Measurements from ENCODE around the gene PIK3CB. TPM values are rescaled to one million over a fixed set of nuclear protein-coding genes. Genes with fewer than 3 reads are reported as not detected.
"Not testable (repeated sequence)": the region's sequence is repeated elsewhere in the genome, so short reads cannot be mapped to it uniquely, and the experiment has no call there.

PIK3CB gene
- total RNA-seq, 1 donor from 2014 or later, result 30.7 TPM

- DNase-seq (no peak), ATAC-seq (ENCODE audit: poor library complexity) (no peak)
- intact Hi-C loops (cut with DNase I), result no loop called here
Measured at GRCh38 chr3:138849222-138849940, 14.7 kb upstream of the PIK3CB start.

DNA sequence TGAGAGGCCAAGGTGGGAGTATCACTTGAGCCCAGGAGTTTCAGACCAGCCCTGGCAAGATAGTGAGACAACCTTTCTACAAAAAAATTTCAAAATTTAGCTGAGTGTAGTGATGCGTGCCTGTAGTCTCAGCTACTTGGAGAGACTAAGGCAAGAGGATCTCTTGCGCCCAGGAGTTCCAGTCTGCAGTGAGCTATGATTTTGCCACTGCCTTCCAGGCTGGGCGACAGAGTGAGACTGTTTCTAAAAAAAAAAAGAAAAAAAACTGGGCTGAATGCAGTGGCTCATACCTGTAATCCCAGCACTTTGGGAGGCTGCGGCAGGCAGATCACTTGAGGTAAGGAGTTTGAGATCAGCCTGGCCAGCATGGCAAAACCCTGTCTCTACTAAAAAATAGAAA is 14.0 kb upstream of the PIK3CB start:
- intact Hi-C loops (cut with DNase I), result no loop called here
- ATAC-seq (ENCODE audit: poor library complexity) (no peak), DNase-seq (no peak)

GRCh38 chr3:138846824-138847223 is 12.1 kb upstream of the PIK3CB start:
- DNase-seq; intact Hi-C loops (cut with DNase I): not testable (repeated sequence)

GRCh38 chr3:138846262-138846791 is 11.6 kb upstream of the PIK3CB start:
- intact Hi-C loops (cut with DNase I), result no loop called here
- ATAC-seq (ENCODE audit: poor library complexity) (no peak), DNase-seq (no peak)

More at GRCh38 chr3:138846824-138847223, 12.1 kb upstream of the PIK3CB start:
- not testable (repeated sequence) for ATAC-seq (ENCODE audit: poor library complexity)

DNA sequence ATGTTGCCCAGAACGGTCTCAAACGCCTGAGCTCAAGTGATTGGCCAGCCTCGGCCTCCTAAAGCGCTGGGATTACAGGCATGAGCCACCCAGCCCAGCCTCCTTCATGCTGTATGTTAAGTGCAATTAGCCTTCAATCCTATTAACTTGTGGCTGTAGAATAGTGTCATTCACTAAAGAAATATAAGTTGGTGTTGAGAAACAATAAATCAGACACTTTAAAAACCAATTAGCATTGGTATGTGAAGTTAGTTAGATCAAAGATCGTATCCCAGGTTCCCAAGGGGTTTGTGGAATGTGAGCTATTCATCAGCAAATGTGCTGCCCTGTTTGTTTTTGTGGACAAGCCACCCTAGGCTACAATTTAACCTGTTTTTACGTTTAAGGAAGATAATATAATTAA is 11.0 kb upstream of the PIK3CB start:
- no peak for DNase-seq
- no peak for ATAC-seq (ENCODE audit: poor library complexity)
- intact Hi-C loops (cut with DNase I), result no loop called here

DNA sequence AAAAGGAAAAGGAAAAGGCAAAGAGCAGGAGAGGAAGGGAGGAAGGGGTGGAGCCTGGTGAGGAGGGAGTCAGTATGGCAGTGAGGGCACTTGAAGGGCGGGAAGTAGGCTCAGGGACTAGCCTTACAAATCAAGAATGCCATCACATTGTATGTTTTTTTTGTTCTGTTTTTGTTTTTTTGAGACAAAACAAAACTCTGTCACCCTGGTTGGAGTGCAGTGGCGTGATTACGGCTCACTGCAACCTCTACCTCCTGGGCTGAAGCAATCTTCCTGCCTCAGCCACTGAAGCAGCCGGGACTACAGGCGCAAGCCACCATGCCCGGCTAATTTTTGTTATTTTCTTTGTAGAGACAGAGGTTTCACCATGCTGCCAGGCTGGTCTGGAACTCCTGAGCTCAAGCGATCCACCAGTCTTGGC is 10.5 kb upstream of the PIK3CB start:
- intact Hi-C loops (cut with DNase I), result no loop called here
- no peak for DNase-seq
- no peak for ATAC-seq (ENCODE audit: poor library complexity)

- intact Hi-C loops (cut with DNase I), result no loop called here
- ATAC-seq (ENCODE audit: poor library complexity), result no peak
Measured at GRCh38 chr3:138842483-138843188, 7.9 kb upstream of the PIK3CB start.

DNA sequence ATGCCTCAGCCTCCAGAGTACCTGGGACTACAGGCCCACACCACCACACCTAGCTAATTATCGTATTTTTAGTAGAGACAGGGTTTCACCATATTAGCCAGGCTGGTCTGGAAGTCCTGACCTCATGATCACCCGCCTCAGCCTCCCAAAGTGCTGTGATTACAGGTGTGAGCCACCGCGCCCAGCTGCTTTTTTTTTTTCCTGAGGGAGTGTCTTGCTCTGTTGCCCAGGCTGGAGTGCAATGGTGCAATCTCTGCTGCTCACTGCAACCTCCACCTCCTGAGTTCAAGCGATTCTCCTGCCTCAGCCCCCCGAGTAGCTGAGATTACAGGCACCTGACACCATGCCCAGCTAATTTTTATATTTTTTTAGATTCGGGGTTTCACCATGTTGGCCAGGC is 3.7 kb upstream of the PIK3CB start:
- intact Hi-C loops (cut with DNase I), result loop anchor here (5.0 to 10.0 kb wide), 2 partner anchors 74 to 144 kb away; no protein-coding TSS in a partner anchor

More at GRCh38 chr3:138842483-138843188, 7.9 kb upstream of the PIK3CB start:
- no peak for DNase-seq

GRCh38 chr3:138835846-138836245 is 1.1 kb upstream of the PIK3CB start:
- DNase-seq; ATAC-seq (ENCODE audit: poor library complexity): not testable (repeated sequence)
- intact Hi-C loops (cut with DNase I), result loop anchor here (5.0 to 10.0 kb wide), 2 partner anchors 76 to 141 kb away; no protein-coding TSS in a partner anchor

More for the DNA sequence above, 3.7 kb upstream of the PIK3CB start:
- not testable (repeated sequence) for ATAC-seq (ENCODE audit: poor library complexity); DNase-seq

GRCh38 chr3:138835397-138835757 is 649 bp upstream of the PIK3CB start:
- ATAC-seq (ENCODE audit: poor library complexity) (no peak), DNase-seq (no peak)
- intact Hi-C loops (cut with DNase I), result loop anchor here (5.0 to 10.0 kb wide), 2 partner anchors 77 to 141 kb away; no protein-coding TSS in a partner anchor

- DNase-seq (no peak), ATAC-seq (ENCODE audit: poor library complexity) (peak; percentile 48)
- intact Hi-C loops (cut with DNase I), result loop anchor here (10.0 kb wide), 1 partner anchor 139 kb away; no protein-coding TSS in a partner anchor
Measured at GRCh38 chr3:138833899-138834595, 681 bp downstream of the PIK3CB start.

DNA sequence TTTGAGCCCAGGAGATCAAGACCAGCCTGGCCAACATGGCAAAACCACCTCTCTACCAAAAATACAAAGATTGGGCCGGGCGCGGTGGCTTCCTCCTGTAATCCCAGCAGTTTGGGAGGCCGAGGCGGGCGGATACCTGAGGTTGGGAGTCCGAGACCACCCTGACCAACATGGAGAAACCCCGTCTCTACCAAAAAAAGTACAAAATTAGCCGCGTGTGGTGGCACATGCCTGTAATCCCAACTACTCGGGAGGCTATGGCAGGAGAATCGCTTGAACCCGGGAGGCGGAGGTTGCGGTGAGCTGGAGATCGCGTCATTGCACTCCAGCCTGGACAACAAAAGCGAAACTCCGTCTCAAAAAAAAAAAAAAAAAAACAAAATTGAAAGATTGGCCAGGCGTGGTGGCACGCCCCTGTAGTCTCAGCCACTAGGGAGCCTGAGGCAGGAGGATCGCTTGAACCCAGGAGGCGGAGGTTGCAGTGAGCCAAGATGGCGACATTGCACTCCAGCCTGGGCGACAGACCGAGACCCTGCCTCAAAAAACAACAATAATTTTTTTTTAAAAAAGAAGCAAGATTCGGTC is 2.2 kb downstream of the PIK3CB start:
- DNase-seq; ATAC-seq (ENCODE audit: poor library complexity): not testable (repeated sequence)
- intact Hi-C loops (cut with DNase I), result loop anchor here (10.0 kb wide), 1 partner anchor 138 kb away; no protein-coding TSS in a partner anchor

DNA sequence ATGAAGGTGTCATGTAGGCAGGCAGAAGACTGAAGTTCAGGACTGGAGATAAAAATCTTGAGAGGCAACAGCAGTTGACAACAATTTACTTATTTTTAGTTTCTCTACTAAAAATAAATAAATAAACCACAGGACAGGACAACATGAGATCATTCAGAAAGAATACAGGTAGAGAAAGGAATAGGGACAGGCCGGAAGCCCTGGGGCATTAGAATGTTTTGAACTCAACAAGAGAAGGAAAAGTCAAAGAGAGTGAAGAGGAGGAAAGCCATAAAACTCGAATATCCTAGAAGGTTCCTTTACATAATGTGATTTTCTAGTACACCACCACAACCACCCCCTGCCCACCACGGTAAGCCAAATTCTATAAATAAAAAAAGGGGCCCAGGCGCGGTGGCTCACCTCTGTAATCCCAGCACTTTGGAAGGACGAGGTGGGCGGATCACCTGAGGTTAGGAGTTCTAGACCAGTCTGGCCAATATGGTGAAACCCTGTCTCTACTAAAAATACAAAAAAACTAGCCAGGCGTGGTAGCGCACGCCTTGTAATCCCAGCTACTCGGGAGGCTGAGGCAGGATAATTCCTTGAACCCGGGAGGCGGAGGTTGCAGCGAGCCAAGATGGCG is 4.7 kb downstream of the PIK3CB start:
- intact Hi-C loops (cut with DNase I), result loop anchor here (10.0 kb wide), 1 partner anchor 135 kb away; no protein-coding TSS in a partner anchor
- no peak for ATAC-seq (ENCODE audit: poor library complexity)
- no peak for DNase-seq

GRCh38 chr3:138829097-138829496 is 5.6 kb downstream of the PIK3CB start:
- ATAC-seq (ENCODE audit: poor library complexity), result no peak
- DNase-seq, result no peak
- intact Hi-C loops (cut with DNase I), result no loop called here

- no peak for ATAC-seq (ENCODE audit: poor library complexity)
- intact Hi-C loops (cut with DNase I), result no loop called here
- no peak for DNase-seq
Measured at GRCh38 chr3:138827222-138827621, 7.5 kb downstream of the PIK3CB start.

DNA sequence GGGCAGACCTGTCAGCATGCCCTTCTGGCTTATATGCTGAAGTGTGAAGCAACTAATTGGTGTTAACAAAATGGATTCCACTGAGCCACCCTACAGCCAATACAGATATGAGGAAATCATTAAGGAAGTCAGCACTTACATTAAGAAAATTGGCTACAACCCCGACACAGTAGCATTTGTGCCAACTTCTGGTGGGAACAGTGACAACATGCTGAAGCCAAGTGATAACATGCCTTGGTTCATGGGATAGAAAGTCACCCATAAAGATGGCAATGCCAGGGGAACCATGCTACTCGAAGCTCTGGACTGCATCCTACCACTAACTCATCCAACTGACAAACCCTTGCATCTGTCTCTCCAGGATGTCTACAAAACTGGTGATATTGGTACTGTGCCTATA is 9.4 kb downstream of the PIK3CB start:
- DNase-seq, result no peak
- intact Hi-C loops (cut with DNase I), result no loop called here
- peak; percentile 40 for ATAC-seq (ENCODE audit: poor library complexity)

GRCh38 chr3:138824114-138824506 is 10.6 kb downstream of the PIK3CB start:
- intact Hi-C loops (cut with DNase I), result no loop called here
- ATAC-seq (ENCODE audit: poor library complexity) (no peak), DNase-seq (no peak)

GRCh38 chr3:138820379-138820778 is 14.3 kb downstream of the PIK3CB start:
- DNase-seq; ATAC-seq (ENCODE audit: poor library complexity); intact Hi-C loops (cut with DNase I): not testable (repeated sequence)
